SK-N-MC (cell line): Measurements from ENCODE around the gene KRTAP5-8.

Source experiments
- EZH2 ChIP-seq: fragments of 200-600 bp; sonication (generic); IDR thresholded peaks from one replicate; pipeline ENCODE4 v1.6.1; 2017; ENCODE audit warnings: antibody characterized with exemption
- FOXP2 ChIP-seq: optimal IDR thresholded peaks from 2 replicates; pipeline ENCODE3; 2011; ENCODE audit warnings: mild to moderate bottlenecking, moderate library complexity; ENCODE audit not compliant: insufficient read depth; ENCODE audit errors: extremely low read length, control extremely low read depth
- POLR2AphosphoS5 ChIP-seq: IDR thresholded peaks from 2 replicates; pipeline ENCODE4 v1.6.1; 2012; ENCODE audit warnings: mild to moderate bottlenecking, low read depth, low read length, borderline replicate concordance

GRCh38 chr11:71556018-71556417 is 18.2 kb downstream of the KRTAP5-8 start:
- no peak for TF ChIP-seq EZH2
- no peak for TF ChIP-seq POLR2AphosphoS5
- TF ChIP-seq FOXP2, result no peak
